Measurements from ENCODE around the gene OR2G3. TPM values are rescaled to one million over a fixed set of nuclear protein-coding genes. Genes with fewer than 3 reads are reported as not detected.

Gene OR2G3
- total RNA-seq, 3 donors from 2014 or later = not detected

DNA sequence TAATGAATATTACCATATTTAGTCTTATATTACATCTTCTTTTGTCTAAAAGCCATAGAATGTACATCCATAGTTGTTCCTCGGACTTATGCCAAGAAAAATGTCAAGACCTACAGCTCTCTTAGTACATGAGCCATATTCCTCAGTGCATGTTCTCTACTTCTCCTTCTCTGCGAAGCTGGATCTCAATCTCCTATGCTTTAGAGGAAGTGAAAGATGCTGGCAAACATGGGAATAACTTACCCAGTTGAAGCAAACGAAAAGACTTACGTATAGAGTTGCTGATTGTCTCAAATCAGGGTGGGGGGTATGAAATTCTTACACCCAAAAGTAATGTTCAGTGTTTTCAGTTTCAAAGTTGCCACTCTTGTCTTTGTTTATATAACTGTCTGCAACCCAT is 41.5 kb downstream of the OR2G3 start:
- Histone ChIP-seq H3K4me3 (no peak overlapping the region), H3K4me1 (no peaks in the 10 kb centered on the region), H3K27ac (no peak overlapping the region), H3K27me3 (no peaks in the 10 kb centered on the region), H3K36me3 (no peaks in the 10 kb centered on the region), H3K9me3 (no peaks in the 10 kb centered on the region)
- no peak for TF ChIP-seq POLR2AphosphoS5 (IDR thresholded peaks at IDR 0.05)
- TF ChIP-seq, protein P1, sequence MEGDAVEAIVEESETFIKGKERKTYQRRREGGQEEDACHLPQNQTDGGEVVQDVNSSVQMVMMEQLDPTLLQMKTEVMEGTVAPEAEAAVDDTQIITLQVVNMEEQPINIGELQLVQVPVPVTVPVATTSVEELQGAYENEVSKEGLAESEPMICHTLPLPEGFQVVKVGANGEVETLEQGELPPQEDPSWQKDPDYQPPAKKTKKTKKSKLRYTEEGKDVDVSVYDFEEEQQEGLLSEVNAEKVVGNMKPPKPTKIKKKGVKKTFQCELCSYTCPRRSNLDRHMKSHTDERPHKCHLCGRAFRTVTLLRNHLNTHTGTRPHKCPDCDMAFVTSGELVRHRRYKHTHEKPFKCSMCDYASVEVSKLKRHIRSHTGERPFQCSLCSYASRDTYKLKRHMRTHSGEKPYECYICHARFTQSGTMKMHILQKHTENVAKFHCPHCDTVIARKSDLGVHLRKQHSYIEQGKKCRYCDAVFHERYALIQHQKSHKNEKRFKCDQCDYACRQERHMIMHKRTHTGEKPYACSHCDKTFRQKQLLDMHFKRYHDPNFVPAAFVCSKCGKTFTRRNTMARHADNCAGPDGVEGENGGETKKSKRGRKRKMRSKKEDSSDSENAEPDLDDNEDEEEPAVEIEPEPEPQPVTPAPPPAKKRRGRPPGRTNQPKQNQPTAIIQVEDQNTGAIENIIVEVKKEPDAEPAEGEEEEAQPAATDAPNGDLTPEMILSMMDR (IDR thresholded peaks at IDR 0.05) = no peak
- TF ChIP-seq POLR2A (IDR thresholded peaks at IDR 0.05) = no peak
- no peak for DNase-seq (ENCODE audit: low spot score in 2 of 2)
- intact Hi-C loops (cut with DNase I; ENCODE audit: low total_unique reads) = no loop called here

DNA sequence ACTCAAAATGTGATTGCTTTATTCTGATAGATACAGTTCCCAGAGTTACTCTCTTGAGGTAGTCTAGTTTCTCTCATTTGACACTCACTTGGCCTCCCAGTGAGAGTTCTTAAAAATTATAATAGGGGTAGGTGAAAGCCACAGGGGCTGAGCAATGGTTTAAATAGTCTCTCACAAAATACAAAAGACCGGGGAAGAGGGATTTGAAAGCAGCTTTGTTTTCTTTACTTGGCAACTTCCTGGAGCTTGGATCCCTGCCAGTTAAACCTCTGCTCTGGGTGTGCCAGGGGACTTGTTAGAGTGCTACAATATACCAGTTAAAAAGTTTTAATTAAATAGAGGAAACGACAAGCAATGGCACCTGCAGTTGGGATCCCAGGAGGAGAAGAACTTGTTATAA is 42.5 kb downstream of the OR2G3 start:
- DNase-seq (ENCODE audit: low spot score in 2 of 2) = peak in 1 of 2 donors; percentile 43
- H3K27me3 ChIP-seq = no peaks in the 10 kb centered on the region
- H3K4me3 ChIP-seq = no peak overlapping the region
- intact Hi-C loops (cut with DNase I; ENCODE audit: low total_unique reads) = no loop called here
- no peaks in the 10 kb centered on the region for H3K9me3 ChIP-seq
- H3K36me3 ChIP-seq = no peaks in the 10 kb centered on the region
- no peaks in the 10 kb centered on the region for H3K4me1 ChIP-seq
- H3K27ac ChIP-seq = peak overlapping the region in 1 of 2 donors; percentile 44
- TF ChIP-seq, protein P1 (IDR thresholded peaks at IDR 0.05) = no peak
- TF ChIP-seq POLR2A (IDR thresholded peaks at IDR 0.05) (no peak), POLR2AphosphoS5 (IDR thresholded peaks at IDR 0.05) (no peak)

DNA sequence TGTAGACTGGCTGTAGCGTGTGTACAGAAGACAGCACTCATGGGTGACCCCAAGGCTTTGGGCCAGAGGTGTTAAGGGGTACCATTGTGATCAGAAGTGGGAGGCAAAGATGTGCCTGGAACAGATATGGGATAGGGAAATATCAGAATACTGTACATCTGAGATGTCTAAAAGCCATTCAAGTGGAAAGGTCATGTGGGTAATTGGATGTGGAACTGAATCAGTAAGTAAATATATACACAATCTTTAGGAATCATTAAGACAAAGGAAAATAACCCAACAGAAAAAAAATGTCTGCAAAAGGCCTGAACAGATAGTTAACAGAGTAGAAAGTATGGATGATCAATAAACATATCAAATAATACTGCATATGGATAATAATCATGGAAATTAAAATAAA is 47.7 kb downstream of the OR2G3 start:
- Histone ChIP-seq H3K27me3 (no peaks in the 10 kb centered on the region), H3K27ac (no peak overlapping the region), H3K4me3 (no peak overlapping the region), H3K4me1 (no peaks in the 10 kb centered on the region), H3K9me3 (no peaks in the 10 kb centered on the region), H3K36me3 (no peaks in the 10 kb centered on the region)
- no peak for DNase-seq (ENCODE audit: low spot score in 2 of 2)
- TF ChIP-seq POLR2A (IDR thresholded peaks at IDR 0.05) (no peak), POLR2AphosphoS5 (IDR thresholded peaks at IDR 0.05) (no peak)
- TF ChIP-seq, protein P1 (IDR thresholded peaks at IDR 0.05) = no peak
- intact Hi-C loops (cut with DNase I; ENCODE audit: low total_unique reads) = no loop called here

Other genes with a start within 250 kb of the OR2G3 start
- gene NLRP3, start 189.4 kb upstream of the OR2G3 start, total RNA-seq = 1 to 10 TPM in 2 of 3 donors, under 1 TPM in 1; 0.66 to 7.8 (median 3.2) TPM
- not detected for gene OR2B11, start 147.5 kb upstream of the OR2G3 start, total RNA-seq
- not detected for gene OR2C3, start 69.1 kb upstream of the OR2G3 start, total RNA-seq
- 1 to 10 TPM in 1 of 3 donors, under 1 TPM in 1, not detected in 1; 0.15 to 1.3 TPM for gene GCSAML, start 56.5 kb upstream of the OR2G3 start, total RNA-seq
- gene OR2G2, start 17.2 kb upstream of the OR2G3 start, total RNA-seq = not detected
- not detected for gene OR13G1, start 74.2 kb downstream of the OR2G3 start, total RNA-seq
- gene OR6F1, start 111.1 kb downstream of the OR2G3 start, total RNA-seq = not detected
- gene OR14K1, start 133.0 kb downstream of the OR2G3 start, total RNA-seq = 1 to 10 TPM in 2 of 3 donors, not detected in 1; 1.0 to 1.3 TPM
- not detected for gene OR14A2, start 142.6 kb downstream of the OR2G3 start, total RNA-seq
- not detected for gene OR1C1, start 155.0 kb downstream of the OR2G3 start, total RNA-seq
- gene OR14A16, start 218.5 kb downstream of the OR2G3 start, total RNA-seq = not detected
- not detected for gene OR11L1, start 236.3 kb downstream of the OR2G3 start, total RNA-seq

Data from breast epithelium (tissue), 4 donors.